ENCODE data around the gene ASRGL1. TPM values are rescaled to one million over a fixed set of nuclear protein-coding genes. Genes with fewer than 3 reads are reported as not detected.

ASRGL1 gene
- total RNA-seq, 5 donors from 2014 or later (not counting 1 experiment from before 2014, with no cell fraction given) = 0.88 to 2.6 (median 1.9) TPM

DNA sequence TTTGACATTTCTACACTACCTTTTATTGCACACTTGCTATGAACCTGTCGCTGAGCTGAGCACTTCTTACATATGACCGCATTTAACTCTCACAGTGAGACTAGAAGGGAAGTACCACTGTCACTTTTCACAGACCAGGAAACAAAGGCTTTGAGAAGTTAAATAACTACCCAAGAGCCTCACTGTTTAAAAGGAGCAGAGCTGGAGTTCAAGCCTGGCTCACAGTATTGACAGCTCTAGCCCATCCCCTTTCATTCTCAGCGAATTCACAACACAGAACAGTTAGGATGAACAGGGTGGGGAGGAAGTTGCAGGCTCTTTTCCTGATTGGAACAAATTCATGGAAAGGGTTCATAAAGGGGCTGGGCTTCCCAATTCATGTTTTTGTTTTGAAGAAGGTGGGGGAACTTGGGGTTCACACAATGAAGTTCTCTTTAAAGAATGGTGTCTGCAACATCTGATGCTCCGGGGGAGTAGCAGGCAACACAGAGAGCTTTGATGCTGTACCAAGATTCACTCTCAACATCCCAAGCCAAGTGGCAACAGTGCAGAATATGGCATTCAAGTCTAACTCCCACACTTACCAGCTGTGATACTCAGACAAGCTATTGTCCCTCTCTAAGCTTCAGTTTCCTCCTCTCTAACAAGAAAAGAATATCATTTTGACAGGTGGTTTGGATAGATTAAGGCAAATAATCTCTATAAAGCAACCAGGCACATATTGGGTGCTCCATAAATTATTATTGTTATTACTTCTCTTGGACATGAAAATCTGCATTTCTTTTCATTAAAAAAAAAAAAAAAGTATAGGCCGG is 98.8 kb downstream of the ASRGL1 start:
- Histone ChIP-seq H3K4me3 (ENCODE audit: control insufficient read depth in 1 of 2, extremely low read depth in 1 of 2, low read length in 1 of 2) (no peak overlapping the region), H3K9me3 (no peaks in the 10 kb centered on the region), H3K27ac (ENCODE audit: low read length) (no peak overlapping the region), H3K27me3 (replicated peaks in 1 of 2; ENCODE audit: control insufficient read depth in 2 of 2, extremely low read depth in 1 of 2, insufficient read depth in 2 of 2, low read length in 1 of 2) (peaks cover 0 to 2% of the 10 kb centered on the region in 2 experiments), H3K4me1 (ENCODE audit: control insufficient read depth in 1 of 2, extremely low read depth in 1 of 2, insufficient read depth in 2 of 2, low read length in 2 of 2) (peaks cover 10 to 13% of the 10 kb centered on the region in 2 experiments), H3K36me3 (ENCODE audit: control insufficient read depth in 2 of 2, extremely low read depth in 1 of 2, insufficient read depth in 1 of 2, low read length in 1 of 2) (no peaks in the 10 kb centered on the region)
- no peak for DNase-seq
- WGBS (ENCODE audit: insufficient coverage) = 38% methylated on average over 3 of the region's 5 CpGs
- ATAC-seq (replicated peaks in 1 of 4) = peak in 3 of 4 experiments; percentile 35 to 95 (median 43)
- Mint-ChIP-seq H3K4me3 (no peak overlapping the region), H3K27me3 (no peaks in the 10 kb centered on the region), H3K27ac (peak overlapping the region; percentile 52 to 68), H3K36me3 (no peaks in the 10 kb centered on the region), H3K4me1 (peaks cover 26 to 53% (median 37%) of the 10 kb centered on the region in 3 donors), H3K9me3 (no peaks in the 10 kb centered on the region)
- POLR2A ChIA-PET = no interaction called here
- CTCF ChIA-PET = interaction anchor here in 1 of 2 donors (0.6 to 0.9 kb wide), 3 partner anchors 11 to 1572 kb away, joined by 3 to 4 read pairs (median 3); no protein-coding TSS in a partner anchor

DNA sequence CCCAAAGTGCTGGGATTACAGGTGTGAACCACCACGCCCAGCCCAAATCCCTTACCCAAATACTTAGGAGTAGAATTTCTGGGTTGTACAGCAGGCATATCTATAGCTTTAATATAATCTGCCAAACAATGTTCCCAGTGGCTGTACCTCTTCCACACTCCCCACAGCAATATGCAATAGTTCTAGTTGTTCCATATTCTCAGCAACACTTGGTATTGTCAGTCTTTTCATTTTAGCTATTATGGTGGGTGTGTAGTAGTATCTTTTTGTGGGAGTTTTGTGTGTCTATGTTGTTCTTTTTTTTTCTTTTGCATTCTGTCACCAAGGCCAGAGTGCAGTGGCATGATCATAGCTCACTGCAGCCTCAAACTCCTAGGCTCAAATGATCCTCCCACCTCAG is 100.4 kb downstream of the ASRGL1 start:
- Histone ChIP-seq H3K27me3 (replicated peaks in 1 of 2; ENCODE audit: control insufficient read depth in 2 of 2, extremely low read depth in 1 of 2, insufficient read depth in 2 of 2, low read length in 1 of 2) (peaks cover 0 to 2% of the 10 kb centered on the region in 2 experiments), H3K4me1 (ENCODE audit: control insufficient read depth in 1 of 2, extremely low read depth in 1 of 2, insufficient read depth in 2 of 2, low read length in 2 of 2) (peaks cover 10 to 11% of the 10 kb centered on the region in 2 experiments), H3K4me3 (ENCODE audit: control insufficient read depth in 1 of 2, extremely low read depth in 1 of 2, low read length in 1 of 2) (no peak overlapping the region), H3K36me3 (ENCODE audit: control insufficient read depth in 2 of 2, extremely low read depth in 1 of 2, insufficient read depth in 1 of 2, low read length in 1 of 2) (no peaks in the 10 kb centered on the region), H3K27ac (ENCODE audit: low read length) (no peak overlapping the region), H3K9me3 (no peaks in the 10 kb centered on the region)
- ATAC-seq (replicated peaks in 1 of 4) (no peak), DNase-seq (no peak)
- Mint-ChIP-seq H3K27me3 (no peaks in the 10 kb centered on the region), H3K9me3 (no peaks in the 10 kb centered on the region), H3K4me3 (no peak overlapping the region), H3K27ac (no peak overlapping the region), H3K36me3 (no peaks in the 10 kb centered on the region), H3K4me1 (peaks cover 22 to 38% (median 28%) of the 10 kb centered on the region in 3 donors)
- no CpG with 5 or more reads among the region's 1 CpG for WGBS (ENCODE audit: insufficient coverage)
- CTCF ChIA-PET = interaction anchor here in 1 of 2 donors (0.6 to 0.7 kb wide), 2 partner anchors 14 to 62 kb away, joined by 5 to 6 read pairs; no protein-coding TSS in a partner anchor
- POLR2A ChIA-PET = interaction anchor here in 1 of 2 donors (0.6 kb wide), 1 partner anchor 324 kb away, joined by 3 read pairs; the partner anchor contains the start of gene POLR2G

DNA sequence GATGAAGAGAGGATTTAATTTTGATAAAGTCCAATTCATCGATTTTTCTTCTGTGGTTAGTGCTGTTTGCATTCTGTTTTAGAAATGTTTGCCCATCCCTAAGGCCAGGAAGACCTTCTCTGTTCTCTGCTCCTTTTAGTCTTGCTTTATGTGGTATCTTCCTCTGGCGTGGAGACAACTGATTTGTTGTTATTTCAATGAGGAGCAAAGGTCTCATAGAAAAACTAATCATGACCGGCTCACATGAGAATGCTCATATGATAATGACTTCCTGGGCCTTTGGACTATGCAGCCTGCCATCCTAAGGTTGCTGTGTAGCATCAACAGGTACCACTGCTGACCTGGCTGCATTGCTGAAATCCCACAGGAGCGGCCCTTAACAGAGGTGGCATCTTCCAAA is 101.4 kb downstream of the ASRGL1 start:
- Mint-ChIP-seq H3K4me3 (no peak overlapping the region), H3K27ac (no peak overlapping the region), H3K27me3 (no peaks in the 10 kb centered on the region), H3K36me3 (no peaks in the 10 kb centered on the region), H3K4me1 (peaks cover 16 to 28% (median 23%) of the 10 kb centered on the region in 3 donors), H3K9me3 (no peaks in the 10 kb centered on the region)
- ATAC-seq (replicated peaks in 1 of 4) = no peak
- peaks cover 4 to 8% of the 10 kb centered on the region in 2 experiments for H3K4me1 ChIP-seq (ENCODE audit: control insufficient read depth in 1 of 2, extremely low read depth in 1 of 2, insufficient read depth in 2 of 2, low read length in 2 of 2)
- H3K9me3 ChIP-seq = no peaks in the 10 kb centered on the region
- no peak overlapping the region for H3K4me3 ChIP-seq (ENCODE audit: control insufficient read depth in 1 of 2, extremely low read depth in 1 of 2, low read length in 1 of 2)
- no peak overlapping the region for H3K27ac ChIP-seq (ENCODE audit: low read length)
- ChIA-PET POLR2A (no interaction called here), CTCF (no interaction called here)
- no peak for DNase-seq
- no peaks in the 10 kb centered on the region for H3K36me3 ChIP-seq (ENCODE audit: control insufficient read depth in 2 of 2, extremely low read depth in 1 of 2, insufficient read depth in 1 of 2, low read length in 1 of 2)
- peaks cover 0 to 2% of the 10 kb centered on the region in 2 experiments for H3K27me3 ChIP-seq (replicated peaks in 1 of 2; ENCODE audit: control insufficient read depth in 2 of 2, extremely low read depth in 1 of 2, insufficient read depth in 2 of 2, low read length in 1 of 2)
- WGBS (ENCODE audit: insufficient coverage) = 100% methylated on average over 1 of the region's 4 CpGs

DNA sequence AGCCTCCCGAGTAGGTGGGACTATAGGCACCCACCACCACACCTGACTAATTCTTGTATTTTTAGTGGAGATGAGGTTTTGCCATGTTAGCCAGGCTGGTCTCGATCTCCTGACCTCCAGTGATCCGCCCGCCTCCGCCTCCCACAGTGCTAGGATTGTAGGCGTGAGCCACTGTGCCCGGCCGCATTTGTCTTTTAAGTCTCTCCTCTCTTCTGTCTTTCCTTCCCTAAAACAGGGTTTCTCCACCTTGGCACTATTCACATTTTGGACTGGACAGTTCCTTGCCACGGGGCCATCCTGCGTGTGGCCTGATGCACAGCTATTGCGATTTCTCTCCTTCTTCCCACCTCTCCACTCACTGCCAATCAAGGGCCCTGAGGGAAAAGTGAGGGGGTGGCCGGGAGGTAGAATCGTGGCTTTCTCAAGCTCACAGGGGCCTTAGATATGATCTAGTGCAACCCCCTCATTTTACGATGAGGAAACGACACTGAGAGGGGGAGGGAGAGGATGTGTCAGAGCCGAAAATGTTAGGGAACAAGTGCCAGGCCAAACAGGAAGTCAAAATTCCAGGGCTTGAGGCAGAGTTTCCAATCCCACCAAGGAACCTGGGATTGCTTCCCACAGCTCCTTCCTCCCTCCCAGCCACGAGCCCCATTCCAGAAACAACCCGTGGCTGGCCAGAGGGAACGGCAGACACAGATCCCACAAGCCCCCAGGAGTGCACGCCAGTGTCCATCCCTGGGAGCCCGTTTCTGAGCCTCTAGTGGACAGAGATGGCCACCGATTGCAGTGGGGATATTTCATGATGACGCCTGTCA is 102.7 kb downstream of the ASRGL1 start:
- H3K4me3 ChIP-seq (ENCODE audit: control insufficient read depth in 1 of 2, extremely low read depth in 1 of 2, low read length in 1 of 2) = no peak overlapping the region
- peaks cover 4 to 10% of the 10 kb centered on the region in 2 experiments for H3K4me1 ChIP-seq (ENCODE audit: control insufficient read depth in 1 of 2, extremely low read depth in 1 of 2, insufficient read depth in 2 of 2, low read length in 2 of 2)
- Mint-ChIP-seq H3K27me3 (peaks cover 0 to 6% of the 10 kb centered on the region in 2 donors), H3K27ac (no peak overlapping the region), H3K36me3 (no peaks in the 10 kb centered on the region), H3K4me1 (peaks cover 14 to 27% (median 25%) of the 10 kb centered on the region in 3 donors), H3K9me3 (no peaks in the 10 kb centered on the region), H3K4me3 (no peak overlapping the region)
- H3K27ac ChIP-seq (ENCODE audit: low read length) = no peak overlapping the region
- H3K9me3 ChIP-seq = no peaks in the 10 kb centered on the region
- DNase-seq (no peak), ATAC-seq (replicated peaks in 1 of 4) (no peak)
- WGBS (ENCODE audit: insufficient coverage) = 83% methylated on average over 8 of the region's 23 CpGs
- ChIA-PET POLR2A (no interaction called here), CTCF (no interaction called here)
- no peaks in the 10 kb centered on the region for H3K36me3 ChIP-seq (ENCODE audit: control insufficient read depth in 2 of 2, extremely low read depth in 1 of 2, insufficient read depth in 1 of 2, low read length in 1 of 2)
- peaks cover 0 to 15% of the 10 kb centered on the region in 2 experiments for H3K27me3 ChIP-seq (replicated peaks in 1 of 2; ENCODE audit: control insufficient read depth in 2 of 2, extremely low read depth in 1 of 2, insufficient read depth in 2 of 2, low read length in 1 of 2)

Other genes with a start within 250 kb of the ASRGL1 start
- 10 to 100 TPM; 20.7 to 31.4 (median 24.9) TPM for gene INCENP, start 213.4 kb upstream of the ASRGL1 start, total RNA-seq
- gene SCGB1D1, start 147.2 kb upstream of the ASRGL1 start, total RNA-seq = not detected
- gene SCGB2A1, start 128.8 kb upstream of the ASRGL1 start, total RNA-seq = not detected
- gene SCGB1D2, start 95.2 kb upstream of the ASRGL1 start, total RNA-seq = not detected
- not detected for gene SCGB2A2, start 67.3 kb upstream of the ASRGL1 start, total RNA-seq
- gene SCGB1D4, start 38.4 kb upstream of the ASRGL1 start, total RNA-seq = not detected
- 1 to 10 TPM in 2 of 5 donors, not detected in 3; 1.8 to 3.2 TPM for gene SCGB1A1, start 81.6 kb downstream of the ASRGL1 start, total RNA-seq
- gene AHNAK, start 209.4 kb downstream of the ASRGL1 start, total RNA-seq = 100 to 1,000 TPM; 267 to 636 (median 395) TPM
- 1,000 to 10,000 TPM; 1,908 to 2,187 (median 2,119) TPM for gene EEF1G, start 236.4 kb downstream of the ASRGL1 start, total RNA-seq

All from T-cell (primary cell).